RWPE2 (cell line): ENCODE results near the gene CTXND2.

Experiments
- ATAC-seq: fragments of 200-7000 bp; cut with Tn5 transposase; 3 replicates; pipeline ENCODE4 v1.9.1; 2021; ENCODE audit warnings: low read depth
- DNase-seq: peaks from one replicate; pipeline ENCODE4 v3.0.0-alpha.2; 2020; ENCODE audit warnings: low spot score
- H3K27ac ChIP-seq: fragments of 450-650 bp; 2 replicates; pipeline ENCODE4 v1.5.1; 2017; ENCODE audit warnings: mild to moderate bottlenecking; ENCODE audit not compliant: poor library complexity, severe bottlenecking
- H3K27me3 ChIP-seq: fragments of 250-450 bp; sonication (Bioruptor Pico); 2 replicates; pipeline ENCODE4 v1.5.1; 2021; ENCODE audit warnings: mild to moderate bottlenecking, moderate library complexity; ENCODE audit not compliant: insufficient read depth, poor library complexity, severe bottlenecking
- H3K36me3 ChIP-seq: fragments of 250-450 bp; sonication (Bioruptor Pico); 2 replicates; pipeline ENCODE4 v1.5.1; 2020; ENCODE audit warnings: low read depth, mild to moderate bottlenecking, moderate library complexity
- H3K4me1 ChIP-seq: fragments of 250-450 bp; sonication (Bioruptor Pico); 2 replicates; pipeline ENCODE4 v1.5.1; 2021; ENCODE audit warnings: mild to moderate bottlenecking, moderate library complexity; ENCODE audit not compliant: insufficient read depth, poor library complexity, severe bottlenecking
- H3K4me3 ChIP-seq: fragments of 250-450 bp; sonication (Bioruptor Pico); 2 replicates; pipeline ENCODE4 v1.5.1; 2021; ENCODE audit warnings: mild to moderate bottlenecking, moderate library complexity; ENCODE audit not compliant: severe bottlenecking
- H3K9me3 ChIP-seq: fragments of 250-450 bp; sonication (Bioruptor Pico); 2 replicates; pipeline ENCODE4 v1.5.1; 2021; ENCODE audit warnings: mild to moderate bottlenecking, moderate library complexity; ENCODE audit not compliant: severe bottlenecking
- TF ChIP-seq, protein P1 (sequence below): fragments of 450-650 bp; IDR thresholded peaks from one replicate; pipeline ENCODE4 v1.5.1; 2017; ENCODE audit warnings: mild to moderate bottlenecking, moderate library complexity; ENCODE audit not compliant: poor library complexity, severe bottlenecking

The CTXND2 gene

GRCh38 chr1:150909585-150910180 is 22.7 kb downstream of the CTXND2 start:
- DNase-seq = no peak
- Histone ChIP-seq H3K4me1 (no peaks in the 10 kb centered on the region), H3K27ac (no peak overlapping the region), H3K9me3 (no peaks in the 10 kb centered on the region), H3K27me3 (no peaks in the 10 kb centered on the region), H3K36me3 (no peaks in the 10 kb centered on the region), H3K4me3 (no peak overlapping the region)
- ATAC-seq = no peak
- TF ChIP-seq, protein P1, sequence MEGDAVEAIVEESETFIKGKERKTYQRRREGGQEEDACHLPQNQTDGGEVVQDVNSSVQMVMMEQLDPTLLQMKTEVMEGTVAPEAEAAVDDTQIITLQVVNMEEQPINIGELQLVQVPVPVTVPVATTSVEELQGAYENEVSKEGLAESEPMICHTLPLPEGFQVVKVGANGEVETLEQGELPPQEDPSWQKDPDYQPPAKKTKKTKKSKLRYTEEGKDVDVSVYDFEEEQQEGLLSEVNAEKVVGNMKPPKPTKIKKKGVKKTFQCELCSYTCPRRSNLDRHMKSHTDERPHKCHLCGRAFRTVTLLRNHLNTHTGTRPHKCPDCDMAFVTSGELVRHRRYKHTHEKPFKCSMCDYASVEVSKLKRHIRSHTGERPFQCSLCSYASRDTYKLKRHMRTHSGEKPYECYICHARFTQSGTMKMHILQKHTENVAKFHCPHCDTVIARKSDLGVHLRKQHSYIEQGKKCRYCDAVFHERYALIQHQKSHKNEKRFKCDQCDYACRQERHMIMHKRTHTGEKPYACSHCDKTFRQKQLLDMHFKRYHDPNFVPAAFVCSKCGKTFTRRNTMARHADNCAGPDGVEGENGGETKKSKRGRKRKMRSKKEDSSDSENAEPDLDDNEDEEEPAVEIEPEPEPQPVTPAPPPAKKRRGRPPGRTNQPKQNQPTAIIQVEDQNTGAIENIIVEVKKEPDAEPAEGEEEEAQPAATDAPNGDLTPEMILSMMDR = no peak

DNA sequence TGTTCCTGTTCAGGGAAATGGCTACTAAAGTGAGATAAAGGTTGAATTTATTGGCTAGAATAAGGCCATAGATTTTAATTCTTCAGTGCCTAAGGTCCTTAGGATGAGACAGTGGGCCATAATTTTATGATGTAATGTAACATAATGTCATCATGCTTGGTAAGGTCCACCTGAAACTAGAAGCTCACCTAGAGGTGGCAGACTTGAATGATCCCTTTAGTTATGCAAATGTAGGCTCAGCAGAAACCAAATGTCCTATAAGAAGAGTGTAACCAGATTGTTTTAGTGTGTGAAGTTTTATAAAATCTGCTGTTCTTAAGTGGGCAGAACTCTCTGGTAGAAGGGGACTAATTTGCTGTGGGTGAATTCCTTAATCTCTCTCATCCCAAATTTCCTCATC is 25.7 kb downstream of the CTXND2 start:
- Histone ChIP-seq H3K4me3 (no peak overlapping the region), H3K9me3 (no peaks in the 10 kb centered on the region), H3K27me3 (no peaks in the 10 kb centered on the region), H3K36me3 (no peaks in the 10 kb centered on the region), H3K4me1 (no peaks in the 10 kb centered on the region), H3K27ac (no peak overlapping the region)
- TF ChIP-seq, protein P1 = no peak
- ATAC-seq (no peak), DNase-seq (no peak)

- Histone ChIP-seq H3K4me1 (no peaks in the 10 kb centered on the region), H3K9me3 (no peaks in the 10 kb centered on the region), H3K36me3 (no peaks in the 10 kb centered on the region), H3K27ac (no peak overlapping the region), H3K27me3 (no peaks in the 10 kb centered on the region), H3K4me3 (no peak overlapping the region)
- ATAC-seq (no peak), DNase-seq (no peak)
- TF ChIP-seq, protein P1 = no peak
Observed at GRCh38 chr1:150917387-150917786, 30.5 kb downstream of the CTXND2 start.

- DNase-seq = no peak
- no peaks in the 10 kb centered on the region for H3K9me3 ChIP-seq
- H3K27ac ChIP-seq = peak overlapping the region; percentile 15
- TF ChIP-seq, protein P1 = peak; percentile 89
- ATAC-seq = peak; percentile 82
- peaks cover 4% of the 10 kb centered on the region for H3K4me1 ChIP-seq
- H3K4me3 ChIP-seq = no peak overlapping the region
- no peaks in the 10 kb centered on the region for H3K27me3 ChIP-seq
- H3K36me3 ChIP-seq = peaks cover 4% of the 10 kb centered on the region
Observed at GRCh38 chr1:150922519-150922975, 35.6 kb downstream of the CTXND2 start.

DNA sequence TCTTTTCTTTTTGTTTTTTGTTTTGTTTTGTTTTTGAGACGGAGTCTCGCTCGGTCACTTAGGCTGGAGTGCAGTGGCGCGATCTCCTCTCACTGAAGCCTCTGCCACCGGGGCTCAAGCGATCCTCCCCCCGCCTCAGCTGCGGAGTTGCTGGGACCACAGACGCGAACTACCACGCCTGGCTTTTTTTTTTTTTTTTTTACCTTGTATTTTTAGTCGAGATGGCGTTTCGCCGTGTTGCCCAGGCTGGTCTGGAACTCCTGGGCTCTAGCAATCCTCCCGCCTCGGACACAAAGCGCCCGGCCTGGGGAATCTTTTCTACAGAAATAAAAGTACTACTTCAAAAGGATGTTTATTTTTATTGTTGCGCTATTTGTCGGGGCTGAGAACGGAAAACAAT is 38.1 kb downstream of the CTXND2 start:
- TF ChIP-seq, protein P1 = no peak
- Histone ChIP-seq H3K4me3 (peak overlapping the region; percentile 64), H3K27me3 (no peaks in the 10 kb centered on the region), H3K4me1 (peaks cover 4% of the 10 kb centered on the region), H3K36me3 (peaks cover 29% of the 10 kb centered on the region), H3K27ac (peak overlapping the region; percentile 72), H3K9me3 (no peaks in the 10 kb centered on the region)
- ATAC-seq (no peak), DNase-seq (no peak)
